CD4-positive, alpha-beta T cell treated with Interleukin-10 for 1 hour (primary cell): ENCODE measurements around the gene PEX1.
"Not testable (repeated sequence)": the region's sequence is repeated elsewhere in the genome, so short reads cannot be mapped to it uniquely, and the experiment has no call there.

Source experiments
- DNase-seq: peaks from one replicate; pipeline ENCODE4 v3.0.0-alpha.2; 2020

Gene PEX1

GRCh38 chr7:92503767-92504166 is 24.6 kb downstream of the PEX1 start:
- DNase-seq = no peak

- no peak for DNase-seq
These were observed 29.8 kb downstream of the PEX1 start for GRCh38 chr7:92498557-92498956.

- no peak for DNase-seq
These were observed 31.4 kb downstream of the PEX1 start for GRCh38 chr7:92496876-92497275.

DNA sequence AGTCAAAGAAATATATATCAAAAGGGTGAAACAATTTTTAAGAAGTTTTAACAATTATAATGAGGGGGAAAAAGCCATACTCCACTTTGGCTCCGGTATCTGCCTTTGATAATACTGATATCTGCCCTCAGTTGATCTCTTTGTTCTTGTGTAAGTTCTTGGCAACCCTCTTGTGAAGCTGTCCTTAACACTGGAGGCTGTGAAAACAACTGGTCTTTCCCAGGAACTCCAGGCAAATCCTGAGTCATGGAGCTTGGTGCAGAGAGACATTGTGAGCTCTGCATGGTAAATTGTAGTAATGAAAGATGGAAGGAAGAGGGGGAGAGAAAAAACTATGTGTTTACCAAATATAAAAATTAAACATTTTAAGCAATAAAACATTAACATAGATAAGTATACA is 38.7 kb downstream of the PEX1 start:
- no peak for DNase-seq

- no peak for DNase-seq
These were observed 40.5 kb downstream of the PEX1 start for GRCh38 chr7:92487804-92488203.

DNA sequence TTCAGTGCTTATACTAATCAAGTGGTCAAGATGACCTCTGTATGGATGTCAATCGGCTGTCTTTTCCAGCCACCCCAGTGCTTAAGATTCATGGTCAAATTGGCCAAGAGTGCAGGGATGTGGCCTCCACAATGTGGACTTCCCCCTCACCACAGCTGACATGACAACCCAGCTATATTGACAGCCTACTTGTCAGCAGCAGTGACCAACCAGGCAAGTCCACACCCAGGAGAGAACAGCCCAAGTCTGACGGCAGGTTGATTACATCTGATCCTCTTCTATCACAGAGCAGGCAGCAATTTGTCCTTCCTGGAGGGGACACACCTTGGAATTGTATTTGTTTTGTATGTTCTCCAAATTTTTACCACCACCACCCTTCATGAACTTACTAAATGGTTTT is 42.3 kb downstream of the PEX1 start:
- DNase-seq = no peak

- no peak for DNase-seq
These were observed 42.9 kb downstream of the PEX1 start for GRCh38 chr7:92485267-92485892.

GRCh38 chr7:92484226-92484625 is 44.1 kb downstream of the PEX1 start:
- not testable (repeated sequence) for DNase-seq

DNA sequence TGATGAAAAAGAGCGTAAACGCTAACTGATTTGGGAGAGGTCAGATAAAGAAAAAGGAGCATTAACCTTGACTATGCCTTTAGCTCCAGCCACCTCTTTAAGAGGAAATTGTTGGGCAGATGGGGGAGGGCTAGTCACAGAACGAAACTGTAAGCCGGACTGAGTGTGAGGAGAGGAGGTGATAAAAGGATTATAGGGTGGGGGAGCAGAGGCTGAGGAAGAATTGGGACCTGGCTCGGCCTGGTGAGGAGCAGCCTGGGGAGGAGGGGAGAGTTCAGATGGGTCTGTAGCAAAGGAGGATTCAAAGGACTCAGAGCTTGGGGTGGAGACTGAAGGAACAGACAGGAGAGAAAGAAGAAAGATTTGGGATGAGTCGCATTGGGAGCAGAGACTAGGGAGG is 44.7 kb downstream of the PEX1 start:
- not testable (repeated sequence) for DNase-seq

DNA sequence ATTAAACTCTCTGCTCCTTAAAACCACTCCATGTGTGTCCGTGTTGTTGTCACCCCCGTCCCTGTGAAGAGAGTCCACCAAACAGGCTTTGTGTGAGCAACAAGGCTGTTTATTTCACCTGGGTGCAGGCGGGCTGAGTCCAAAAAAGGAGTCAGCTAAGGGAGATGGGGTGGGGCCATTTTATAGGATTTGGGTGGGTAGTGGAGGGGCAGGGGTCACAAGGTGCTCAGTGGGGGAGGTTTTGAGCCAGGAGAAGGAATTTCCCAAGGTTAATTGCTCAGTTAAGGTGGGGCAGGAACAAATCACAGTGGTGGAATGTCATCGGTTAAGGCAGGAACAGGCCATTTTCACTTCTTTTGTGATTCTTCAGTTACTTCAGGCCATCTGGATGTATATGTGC is 49.2 kb downstream of the PEX1 start:
- DNase-seq = not testable (repeated sequence)

GRCh38 chr7:92478711-92479110 is 49.6 kb downstream of the PEX1 start:
- DNase-seq = no peak

DNA sequence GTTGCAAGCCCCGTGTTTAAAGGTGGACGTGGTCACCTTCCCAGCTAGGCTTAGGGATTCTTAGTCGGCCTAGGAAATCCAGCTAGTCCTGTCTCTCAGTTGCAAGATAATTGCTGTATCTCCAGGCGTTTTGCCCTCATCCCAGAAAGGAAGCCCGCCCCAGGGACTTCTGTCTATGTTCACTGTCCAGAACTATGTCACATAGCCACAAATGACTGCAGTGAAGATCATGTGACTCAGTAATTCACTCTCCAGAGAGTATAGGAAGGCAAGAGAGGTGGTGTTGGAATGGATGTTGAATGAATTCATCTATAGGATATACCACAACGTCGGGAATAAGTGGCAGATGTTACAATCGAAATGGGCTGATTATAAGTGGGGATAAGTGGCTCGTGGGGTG is 50.2 kb downstream of the PEX1 start:
- no peak for DNase-seq

- DNase-seq = not testable (repeated sequence)
These were observed 50.6 kb downstream of the PEX1 start, which contains the start of gene ERVW-1 for GRCh38 chr7:92477681-92478080. Gene ERVW-1 (minus strand): TSS chr7:92477946. CDS start chr7:92470381, 7,565 bp downstream.

- not testable (repeated sequence) for DNase-seq
These were observed 52.3 kb downstream of the PEX1 start for GRCh38 chr7:92475851-92476590.

GRCh38 chr7:92475261-92475770 is 53.0 kb downstream of the PEX1 start:
- not testable (repeated sequence) for DNase-seq

- DNase-seq = not testable (repeated sequence)
These were observed 54.3 kb downstream of the PEX1 start for GRCh38 chr7:92473989-92474388.

DNA sequence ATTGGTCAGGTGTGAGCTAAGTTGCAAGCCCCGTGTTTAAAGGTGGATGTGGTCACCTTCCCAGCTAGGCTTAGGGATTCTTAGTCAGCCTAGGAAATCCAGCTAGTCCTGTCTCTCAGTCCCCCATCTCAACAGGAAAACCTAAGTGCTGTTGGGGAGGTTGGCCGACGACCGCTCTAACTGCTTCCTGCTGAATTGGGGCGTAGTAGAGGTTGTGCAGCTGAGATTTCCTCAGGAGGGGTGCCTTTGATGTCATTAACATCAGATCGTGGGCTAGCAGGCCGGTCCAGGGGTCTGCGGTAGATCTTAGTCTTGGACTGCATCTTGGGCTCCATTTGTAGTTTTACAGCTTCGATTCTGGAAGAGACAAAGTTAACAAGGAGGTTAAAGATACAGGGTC is 59.7 kb downstream of the PEX1 start:
- not testable (repeated sequence) for DNase-seq

- DNase-seq = no peak
These were observed 61.6 kb downstream of the PEX1 start for GRCh38 chr7:92466682-92467081.

DNA sequence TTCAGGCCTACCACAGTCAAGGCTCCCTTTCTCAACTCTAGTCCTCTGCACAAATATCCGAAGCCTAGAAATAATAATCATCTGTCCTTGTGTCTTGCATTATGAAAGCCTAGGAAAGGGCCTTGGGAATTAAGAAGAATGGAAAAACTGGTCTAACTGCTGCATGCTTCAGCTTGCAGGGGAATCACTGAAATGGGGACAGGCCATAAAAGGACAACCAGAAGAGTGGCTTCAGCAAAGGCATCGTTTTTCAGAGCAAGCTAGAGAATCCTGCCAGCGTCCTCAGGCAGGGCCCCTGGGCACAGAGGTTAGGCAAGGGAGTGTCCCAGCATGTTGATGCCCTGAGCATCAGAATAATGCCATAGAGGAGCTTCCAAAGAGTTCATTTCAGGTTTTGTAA is 63.8 kb downstream of the PEX1 start:
- DNase-seq = no peak

GRCh38 chr7:92462560-92462959 is 65.8 kb downstream of the PEX1 start:
- DNase-seq = no peak

DNA sequence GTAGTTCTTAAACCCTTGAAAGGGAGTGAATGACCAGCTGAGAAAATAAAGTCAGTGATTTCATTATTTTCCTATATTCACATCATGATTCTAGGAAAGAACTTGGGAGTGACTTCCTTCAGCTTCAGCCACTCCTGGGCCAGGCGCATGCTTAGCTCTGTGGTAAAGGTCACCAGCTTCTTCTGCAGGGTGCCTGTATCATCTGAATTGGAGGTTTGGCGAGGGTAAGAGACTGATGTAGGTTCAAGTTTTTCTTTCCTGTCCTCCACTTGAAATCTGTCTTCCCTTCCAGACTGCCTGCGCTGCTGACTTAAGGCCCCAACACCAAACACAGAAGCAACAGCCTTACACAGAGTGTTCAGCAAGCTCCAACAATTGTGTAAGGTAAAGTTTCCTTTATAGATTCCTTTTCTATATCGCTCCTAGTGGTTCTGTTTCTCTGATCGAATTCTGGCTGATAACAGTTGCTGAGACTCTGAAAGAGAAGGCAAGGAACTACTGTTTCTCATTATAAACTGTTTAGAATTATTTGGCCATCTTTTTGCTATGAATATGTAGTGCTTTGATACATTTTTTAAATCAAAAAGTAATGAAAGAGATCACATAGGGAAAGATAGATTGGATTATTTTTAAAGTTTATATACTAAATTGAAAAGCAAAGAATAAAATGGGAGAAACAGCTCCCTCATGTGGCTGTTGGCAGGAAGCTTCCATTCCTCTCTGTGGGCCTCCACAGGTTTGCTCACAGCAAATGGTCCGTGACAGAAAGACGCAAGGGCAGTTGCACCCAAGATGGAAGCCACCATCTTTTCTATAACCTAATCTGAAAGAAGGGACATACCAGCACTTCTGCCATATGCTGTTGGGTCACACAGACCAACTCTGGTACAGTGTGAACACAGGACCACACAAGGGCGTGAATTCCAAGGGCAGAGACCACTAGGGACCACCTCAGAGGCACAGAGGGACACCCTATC is 67.0 kb downstream of the PEX1 start:
- peak; percentile 52 for DNase-seq

DNA sequence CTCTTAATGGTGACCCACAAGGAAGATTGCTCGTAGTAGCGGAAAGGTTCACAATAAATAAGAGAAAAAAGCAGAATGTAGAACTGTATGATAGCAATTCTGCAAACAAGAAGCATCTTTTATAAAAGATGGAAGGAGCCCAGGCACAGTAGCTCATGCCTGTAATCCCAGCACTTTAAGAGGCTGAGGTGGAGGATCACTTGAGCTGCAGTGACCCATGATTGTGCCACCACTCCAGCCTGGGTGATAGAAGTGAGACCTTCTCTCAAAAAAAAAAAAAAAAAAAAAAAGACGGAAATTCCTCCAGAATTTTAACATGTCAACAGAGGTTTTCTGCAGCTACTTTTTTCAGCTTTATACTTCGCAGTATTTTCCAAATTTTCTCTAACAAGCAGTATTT is 67.8 kb downstream of the PEX1 start:
- no peak for DNase-seq

DNA sequence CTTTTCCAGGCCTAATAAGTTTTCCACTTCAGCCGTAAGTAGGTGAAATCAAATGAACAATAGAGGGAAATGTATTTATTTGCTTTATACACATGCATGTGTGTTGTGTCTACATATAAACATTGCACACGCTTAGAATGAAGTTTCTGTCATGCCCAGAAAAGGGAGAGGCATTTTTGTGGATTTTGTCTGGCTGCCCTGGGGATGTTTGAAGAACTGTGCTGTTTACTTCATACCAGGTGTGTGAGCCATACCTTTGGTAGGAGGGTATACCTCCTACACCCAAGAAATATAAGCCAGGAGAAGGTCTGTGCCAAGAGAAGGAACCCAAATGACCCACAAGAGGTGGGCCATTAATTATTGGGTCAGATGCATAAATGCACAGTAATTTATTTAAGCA is 68.2 kb downstream of the PEX1 start:
- DNase-seq = no peak
